AG04449 (cell line): Measurements from ENCODE around the gene FRMD8.

Experiments
- CTCF ChIA-PET: fragments of 350-600 bp; formaldehyde crosslinking; extraction: SDS; loops from one replicate; lab custom pipeline; 2021; ENCODE audit warnings: antibody characterized with exemption; lab: Yijun Ruan, JAX
- POLR2A ChIA-PET: fragments of 400-600, 350-600 bp; formaldehyde crosslinking; extraction: SDS; loops from one replicate; lab custom pipeline; 2020; ENCODE audit warnings: antibody characterized with exemption, inconsistent platforms; lab: Yijun Ruan, JAX
- DNase-seq: peaks from one replicate; pipeline ENCODE4 v3.0.0-alpha.2; 2010; ENCODE audit warnings: low read depth, low spot score
- H3K4me3 ChIP-seq: 2 replicates; pipeline ENCODE4 v1.5.1; 2011; ENCODE audit warnings: low read depth, mild to moderate bottlenecking, control low read depth, low read length
- CTCF ChIP-seq: IDR thresholded peaks from one replicate; pipeline ENCODE4 v1.5.1; 2011; ENCODE audit warnings: mild to moderate bottlenecking, moderate library complexity, low read length, control low read depth, inconsistent platforms; ENCODE audit not compliant: insufficient read depth; ENCODE audit errors: missing control alignments

Gene FRMD8

GRCh38 chr11:65401073-65401802 is 14.8 kb downstream of the FRMD8 start:
- no peak for TF ChIP-seq CTCF
- no peak overlapping the region for H3K4me3 ChIP-seq
- CTCF ChIA-PET, result interaction anchor here (2.6 to 11.7 kb wide), 2 partner anchors 10 to 15 kb away, joined by 13 to 123 read pairs; no protein-coding TSS in a partner anchor
- DNase-seq, result no peak
- POLR2A ChIA-PET, result interaction anchor here (1.2 kb wide), 1 partner anchor 21 kb away, joined by 3 read pairs; the partner anchor contains the start of gene NEAT1

GRCh38 chr11:65401803-65402248 is 15.4 kb downstream of the FRMD8 start:
- ChIA-PET POLR2A (interaction anchor here (1.2 kb wide), 1 partner anchor 21 kb away, joined by 3 read pairs; the partner anchor contains the start of gene NEAT1), CTCF (interaction anchor here (11.7 kb wide), 1 partner anchor 14 kb away, joined by 123 read pairs; no protein-coding TSS in a partner anchor)
- H3K4me3 ChIP-seq, result no peak overlapping the region
- TF ChIP-seq CTCF, result no peak
- DNase-seq, result no peak

GRCh38 chr11:65402790-65403189 is 16.4 kb downstream of the FRMD8 start:
- TF ChIP-seq CTCF, result no peak
- ChIA-PET CTCF (interaction anchor here (0.7 to 11.7 kb wide), 2 partner anchors 13 to 77 kb away, joined by 4 to 123 read pairs; no protein-coding TSS in a partner anchor), POLR2A (no interaction called here)
- no peak for DNase-seq
- H3K4me3 ChIP-seq, result no peak overlapping the region

- ChIA-PET CTCF (interaction anchor here (1.7 to 11.7 kb wide), 2 partner anchors 9 to 13 kb away, joined by 7 to 123 read pairs; no protein-coding TSS in a partner anchor), POLR2A (no interaction called here)
- no peak for TF ChIP-seq CTCF
- H3K4me3 ChIP-seq, result no peak overlapping the region
- no peak for DNase-seq
These were observed 17.2 kb downstream of the FRMD8 start for GRCh38 chr11:65403607-65404121.

- no peak overlapping the region for H3K4me3 ChIP-seq
- TF ChIP-seq CTCF, result no peak
- ChIA-PET CTCF (interaction anchor here (1.7 to 11.7 kb wide), 2 partner anchors 8 to 12 kb away, joined by 7 to 123 read pairs; no protein-coding TSS in a partner anchor), POLR2A (no interaction called here)
- DNase-seq, result no peak
These were observed 17.8 kb downstream of the FRMD8 start for GRCh38 chr11:65404210-65404609.
